Right forelimb (tissue), 1 donor: ENCODE data around the gene KMT2E.

Source experiments
- DNase-seq: peaks from one replicate; pipeline ENCODE4 v3.0.0-alpha.2; 2018

KMT2E gene

DNA sequence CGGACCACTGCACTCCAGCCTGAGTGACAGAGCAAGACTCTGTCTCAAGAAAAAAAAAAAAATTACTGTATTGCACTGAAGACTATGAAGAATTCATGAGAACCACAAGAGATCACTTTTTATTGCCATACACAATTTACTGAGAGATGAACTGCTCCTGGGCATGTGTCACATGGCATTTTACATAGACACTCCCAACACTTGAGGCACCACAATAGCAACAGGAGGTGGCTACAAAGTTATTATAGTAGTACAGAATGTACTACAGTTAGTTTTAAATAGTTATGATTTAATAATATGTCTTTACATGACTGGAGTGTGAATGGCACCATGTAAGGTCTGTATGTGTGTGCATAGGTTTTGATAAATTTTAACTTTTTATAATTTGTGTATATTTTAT lies 70.6 kb downstream of the KMT2E start:
- no peak for DNase-seq

GRCh38 chr7:105086850-105087249 lies 72.8 kb downstream of the KMT2E start:
- no peak for DNase-seq

GRCh38 chr7:105087981-105088380 lies 74.0 kb downstream of the KMT2E start:
- DNase-seq, result no peak

DNA sequence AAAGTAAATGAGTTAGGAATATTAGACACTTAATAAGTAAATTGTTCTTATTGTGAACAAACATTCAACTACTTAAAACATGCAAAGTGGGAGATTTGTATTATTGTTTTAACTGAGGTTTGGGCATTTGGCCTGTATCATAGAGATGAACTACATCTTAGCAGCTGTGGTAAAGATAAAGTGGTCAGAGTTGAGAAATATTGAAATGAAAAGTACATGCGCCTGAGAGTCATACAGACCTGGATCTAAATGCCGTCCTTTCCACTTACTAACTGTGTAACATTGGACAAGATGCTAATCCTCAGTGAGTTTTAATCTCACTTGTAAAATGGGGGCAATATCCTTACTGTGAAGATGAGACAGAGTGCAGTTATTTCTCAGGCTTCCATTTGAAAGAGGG lies 74.5 kb downstream of the KMT2E start:
- no peak for DNase-seq

GRCh38 chr7:105094966-105095365 lies 81.0 kb downstream of the KMT2E start:
- no peak for DNase-seq

- DNase-seq, result no peak
Measured at GRCh38 chr7:105096306-105096705, 82.3 kb downstream of the KMT2E start.

GRCh38 chr7:105097619-105098018 lies 83.6 kb downstream of the KMT2E start:
- no peak for DNase-seq

GRCh38 chr7:105098863-105099515 lies 85.0 kb downstream of the KMT2E start:
- DNase-seq, result no peak

GRCh38 chr7:105101864-105102263 lies 87.9 kb downstream of the KMT2E start:
- DNase-seq, result no peak

DNA sequence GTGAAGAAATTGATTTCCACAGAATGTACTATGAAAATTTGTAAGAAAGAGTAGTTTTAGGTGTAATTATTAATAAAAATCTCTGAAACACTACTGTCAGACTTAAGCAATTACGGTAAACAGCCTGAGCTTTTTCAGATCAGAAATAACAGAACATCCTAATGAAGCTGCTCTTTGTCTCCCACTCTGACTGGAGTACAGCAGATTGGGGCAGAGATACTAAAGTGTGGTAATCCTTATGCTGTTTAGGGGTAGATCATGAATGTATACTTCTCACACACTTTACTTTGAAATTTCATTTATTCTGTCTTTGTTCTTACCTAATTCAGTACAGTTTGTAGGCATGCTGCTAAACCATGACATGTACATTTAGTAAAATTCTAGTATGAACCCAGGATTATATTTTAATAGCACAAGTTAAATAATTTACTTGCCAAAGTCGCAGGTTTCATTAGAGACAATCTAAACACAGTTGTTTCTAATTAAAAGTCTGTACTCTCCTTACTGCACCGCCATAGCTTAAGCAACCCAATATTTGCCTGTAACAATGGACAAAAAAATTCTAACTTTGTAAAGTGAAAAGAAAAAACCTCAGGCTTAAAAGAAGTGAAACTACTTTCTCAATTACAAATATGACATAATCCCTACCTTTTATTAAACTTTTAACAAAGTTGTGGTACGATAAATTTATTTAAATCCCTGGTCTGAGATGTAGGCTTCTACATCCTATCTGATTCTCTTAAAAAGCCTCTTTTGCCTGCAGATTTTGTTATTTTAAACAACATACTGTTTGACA lies 88.8 kb downstream of the KMT2E start:
- no peak for DNase-seq

DNA sequence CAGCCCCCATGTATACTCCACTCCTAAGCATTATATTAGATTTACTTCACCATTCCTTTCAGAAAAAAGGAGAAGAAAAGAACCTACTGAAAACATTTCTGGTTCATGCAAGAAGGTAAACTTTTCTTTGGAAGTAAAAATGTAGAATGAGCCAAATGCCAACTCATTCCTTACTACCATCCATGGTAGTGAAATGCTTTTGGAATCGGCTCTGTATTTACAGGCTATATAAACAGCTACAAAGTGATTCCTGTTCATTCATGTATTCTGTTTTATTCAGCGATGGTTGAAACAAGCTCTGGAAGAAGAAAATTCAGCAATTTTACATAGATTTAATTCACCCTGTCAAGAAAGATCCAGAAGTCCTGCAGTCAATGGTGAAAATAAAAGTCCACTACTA lies 91.6 kb downstream of the KMT2E start:
- no peak for DNase-seq

DNA sequence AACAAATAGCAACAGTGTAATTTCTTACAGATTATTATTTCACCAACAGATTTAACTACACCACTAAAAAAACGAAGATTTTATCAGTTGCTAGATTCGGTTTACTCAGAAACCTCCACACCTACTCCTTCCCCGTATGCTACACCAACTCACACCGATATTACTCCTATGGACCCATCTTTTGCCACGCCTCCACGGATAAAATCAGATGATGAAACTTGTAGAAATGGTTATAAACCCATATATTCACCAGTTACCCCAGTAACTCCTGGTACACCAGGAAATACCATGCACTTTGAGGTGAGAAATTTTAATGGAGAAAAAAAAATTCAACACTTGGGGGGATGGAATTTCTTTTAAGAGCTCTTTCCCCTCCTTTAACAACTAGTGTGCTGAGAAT lies 92.5 kb downstream of the KMT2E start:
- DNase-seq, result no peak

DNA sequence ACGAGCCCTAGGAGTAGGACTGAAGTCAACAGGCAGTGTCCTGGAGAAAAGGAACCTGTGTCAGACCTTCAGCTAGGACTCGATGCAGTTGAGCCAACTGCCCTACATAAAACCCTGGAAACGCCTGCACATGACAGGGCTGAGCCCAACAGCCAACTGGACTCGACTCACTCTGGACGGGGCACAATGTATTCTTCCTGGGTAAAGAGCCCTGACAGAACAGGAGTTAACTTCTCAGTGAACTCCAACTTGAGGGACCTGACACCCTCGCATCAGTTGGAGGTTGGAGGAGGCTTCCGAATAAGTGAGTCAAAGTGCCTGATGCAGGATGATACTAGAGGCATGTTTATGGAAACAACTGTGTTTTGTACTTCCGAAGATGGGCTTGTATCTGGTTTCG lies 93.5 kb downstream of the KMT2E start:
- DNase-seq, result no peak

GRCh38 chr7:105112440-105113418 lies 98.7 kb downstream of the KMT2E start:
- DNase-seq, result no peak

DNA sequence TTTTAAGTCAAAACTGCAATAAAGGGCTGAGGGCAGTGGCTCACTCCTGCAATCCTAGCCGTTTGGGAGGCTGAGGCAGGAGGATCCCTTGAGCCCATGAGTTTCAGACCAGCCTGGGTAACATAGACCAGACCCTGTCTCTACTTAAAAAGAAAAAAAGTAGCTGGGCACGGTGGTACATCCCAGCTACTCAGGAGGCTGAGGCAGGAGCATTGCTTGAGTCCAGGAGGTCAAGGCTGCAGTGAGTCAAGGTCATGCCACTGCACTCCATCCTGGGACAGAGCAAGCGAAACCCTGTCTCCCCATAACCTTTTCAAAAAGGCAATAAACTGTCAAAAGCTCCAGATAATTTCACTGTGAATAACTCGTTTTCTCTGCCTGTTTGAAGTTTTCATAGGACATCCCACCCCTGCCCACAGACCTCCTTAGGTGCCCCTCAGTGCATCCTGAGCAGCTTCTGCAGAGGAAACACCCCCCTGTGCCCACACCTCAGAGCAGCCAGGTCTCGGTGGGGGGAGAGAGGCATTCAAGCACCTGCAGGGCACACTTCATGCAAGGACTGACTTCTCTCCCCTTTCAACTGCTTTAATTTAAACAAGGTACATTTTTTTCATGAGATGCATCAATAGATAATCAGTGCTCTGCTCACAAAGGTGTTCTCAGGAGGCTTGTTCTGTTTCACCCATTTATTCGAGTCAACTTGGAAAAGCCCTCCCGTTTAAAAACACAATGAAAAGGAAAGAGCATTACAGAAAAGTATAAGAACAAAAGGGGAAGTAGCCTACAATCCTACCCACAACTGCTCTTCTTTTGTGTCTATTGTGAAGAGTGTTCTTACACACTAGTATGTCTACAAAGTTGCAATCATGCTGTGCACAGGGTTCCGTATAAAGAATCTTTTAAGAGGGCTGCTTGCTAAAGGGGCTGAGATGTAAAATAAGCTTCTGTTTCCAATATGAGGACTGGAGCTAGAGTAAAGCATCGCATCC lies 104.9 kb downstream of the KMT2E start:
- no peak for DNase-seq

DNA sequence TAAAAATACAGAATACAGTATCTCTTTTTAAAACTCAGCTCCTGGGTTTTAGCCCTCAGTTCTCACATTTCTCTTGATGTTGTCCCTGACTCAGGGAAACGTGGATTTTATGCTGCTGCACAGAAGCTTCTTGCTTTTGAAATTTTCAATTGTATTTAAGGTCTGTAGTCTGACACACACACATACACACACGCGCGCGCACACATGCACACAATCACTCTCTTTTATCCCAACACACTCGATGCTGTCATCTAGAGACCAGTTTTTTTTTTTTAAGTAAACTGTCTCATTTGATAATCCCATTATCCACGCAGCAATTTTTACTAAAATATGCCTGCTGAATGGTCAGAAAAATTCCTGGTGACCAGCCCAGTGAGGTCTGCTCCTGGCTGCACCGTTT lies 108.6 kb downstream of the KMT2E start:
- DNase-seq, result no peak

- no peak for DNase-seq
Measured at GRCh38 chr7:105125745-105126144, 111.7 kb downstream of the KMT2E start.

GRCh38 chr7:105126436-105126975 lies 112.5 kb downstream of the KMT2E start:
- no peak for DNase-seq

DNA sequence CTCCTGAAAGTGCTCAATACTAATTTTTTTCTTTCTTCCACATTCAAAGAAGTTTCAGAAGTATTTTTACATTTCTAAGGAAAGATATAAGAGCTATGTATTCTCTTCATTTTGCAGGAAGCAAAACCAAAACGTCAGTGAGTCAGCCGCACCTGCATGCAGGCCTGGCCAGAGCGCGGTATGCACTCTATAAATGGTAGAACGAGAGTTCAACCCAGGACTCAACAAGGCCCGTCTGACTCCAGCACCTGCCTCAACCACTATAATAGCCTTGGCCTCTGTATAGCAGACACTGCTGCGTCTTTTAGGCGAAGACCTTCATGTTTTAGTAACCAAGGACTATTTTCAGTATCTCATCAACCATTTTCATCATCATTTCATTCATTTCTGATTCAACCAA lies 113.2 kb downstream of the KMT2E start:
- DNase-seq, result no peak

DNA sequence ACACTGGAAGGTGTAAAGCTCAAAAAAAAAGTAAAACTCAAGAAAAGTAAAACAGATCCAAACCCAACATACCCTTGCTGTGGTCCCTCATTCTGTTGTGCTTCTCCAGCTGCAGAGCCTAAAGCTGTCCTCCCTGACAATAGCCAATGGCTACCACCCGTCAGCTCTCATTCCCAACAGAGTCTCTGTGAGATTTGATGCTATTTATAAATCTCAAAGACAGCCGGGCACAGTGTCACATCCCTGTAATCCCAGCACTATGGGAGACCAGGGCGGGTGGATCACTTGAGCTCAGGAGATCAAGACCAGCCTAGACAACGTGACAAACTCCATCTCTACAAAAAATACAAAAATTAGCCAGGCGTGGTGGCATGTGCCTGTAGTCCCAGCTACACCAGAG lies 116.0 kb downstream of the KMT2E start:
- no peak for DNase-seq

DNA sequence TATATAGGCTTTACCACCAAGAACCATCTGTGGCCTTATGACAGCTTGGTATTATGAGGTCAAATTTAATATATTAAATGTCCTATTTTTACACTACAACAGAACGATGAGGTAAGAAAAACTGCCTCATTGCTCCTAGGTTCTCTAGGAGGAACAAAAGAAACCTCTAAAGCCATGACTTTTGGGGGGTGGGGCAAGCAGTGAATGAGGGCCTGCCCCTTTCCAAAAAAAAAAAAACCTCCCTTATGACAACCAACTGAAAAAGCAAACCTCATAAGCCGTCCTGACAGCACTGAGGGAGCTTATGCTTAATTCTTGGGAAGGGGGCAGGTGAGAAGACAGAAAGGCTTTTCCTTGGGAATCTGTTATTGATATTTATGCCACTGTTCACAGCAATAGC lies 116.6 kb downstream of the KMT2E start:
- no peak for DNase-seq
